Measurements from ENCODE around the gene GAS5. TPM values are rescaled to one million over a fixed set of nuclear protein-coding genes. Genes with fewer than 3 reads are reported as not detected.

GAS5 gene
- total RNA-seq, 1 experiment from 2014 or later: 296 TPM

DNA sequence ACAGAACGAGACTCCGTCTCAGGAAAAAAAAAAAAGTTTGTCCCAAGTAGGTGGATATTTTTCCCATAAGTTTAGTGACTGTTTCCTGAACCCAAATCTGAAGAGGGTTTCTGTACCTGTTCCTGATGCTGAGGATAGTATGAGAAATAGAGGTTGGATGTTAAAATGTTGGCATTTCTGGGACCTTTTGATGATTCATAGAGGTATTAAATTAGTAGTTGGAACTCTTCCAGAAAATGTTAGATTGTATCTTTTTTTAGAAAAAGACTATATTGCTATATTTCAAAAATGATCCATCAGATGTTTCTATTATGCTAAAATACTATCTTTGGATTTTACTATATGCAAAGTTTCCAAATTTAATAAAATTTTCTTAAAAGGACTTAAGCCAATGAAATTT, 40.2 kb downstream of the GAS5 start:
- DNase-seq (ENCODE audit: low read depth): no peak

DNA sequence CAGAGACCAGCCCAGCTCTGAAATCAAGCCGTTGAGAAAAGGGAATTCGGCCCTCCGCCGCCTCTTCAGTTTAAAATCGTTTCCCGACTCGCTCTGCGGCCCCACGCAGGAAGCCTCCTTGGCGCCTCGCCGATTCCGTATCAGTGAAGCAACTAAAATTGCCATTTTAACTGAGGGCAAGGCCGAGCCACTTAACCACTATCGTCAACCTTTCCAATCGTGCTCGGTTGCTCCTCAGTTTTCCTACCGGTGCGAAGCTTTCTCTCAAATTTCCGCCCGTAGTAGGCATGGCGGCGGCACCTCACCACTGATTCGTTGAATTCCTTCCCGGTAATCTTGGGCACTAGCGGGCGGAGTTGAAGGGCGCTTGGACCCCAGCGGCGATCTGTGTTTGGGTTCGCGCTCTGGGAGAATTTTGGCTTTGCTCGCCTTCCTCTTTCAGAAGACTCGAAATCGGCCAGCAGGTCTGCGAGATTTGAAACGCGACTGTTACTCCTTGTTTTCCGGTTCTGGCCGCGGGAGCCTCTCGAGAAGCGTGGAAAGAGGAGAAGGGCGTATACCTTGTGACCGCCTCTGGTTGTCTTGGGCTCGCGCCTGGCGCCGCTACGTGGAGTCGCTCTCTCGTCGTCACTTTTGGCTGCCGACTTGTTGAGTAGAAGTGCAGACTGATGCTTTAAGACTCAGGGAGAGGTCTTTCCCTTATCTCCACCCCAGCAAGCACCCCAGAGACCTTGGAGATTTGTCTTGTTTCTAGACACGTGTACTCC, 43.3 kb downstream of the GAS5 start, which contains the start of the genes CENPL and DARS2:
CENPL (minus strand) TSS at position 569 of the 767 bp plus-strand sequence. CDS start 13,584 bp downstream, outside the sequence.
DARS2 (plus strand) TSS at position 359 of the 767 bp plus-strand sequence. CDS start 557 bp downstream, outside the sequence.
- peak; percentile 96 for DNase-seq (ENCODE audit: low read depth)

DNA sequence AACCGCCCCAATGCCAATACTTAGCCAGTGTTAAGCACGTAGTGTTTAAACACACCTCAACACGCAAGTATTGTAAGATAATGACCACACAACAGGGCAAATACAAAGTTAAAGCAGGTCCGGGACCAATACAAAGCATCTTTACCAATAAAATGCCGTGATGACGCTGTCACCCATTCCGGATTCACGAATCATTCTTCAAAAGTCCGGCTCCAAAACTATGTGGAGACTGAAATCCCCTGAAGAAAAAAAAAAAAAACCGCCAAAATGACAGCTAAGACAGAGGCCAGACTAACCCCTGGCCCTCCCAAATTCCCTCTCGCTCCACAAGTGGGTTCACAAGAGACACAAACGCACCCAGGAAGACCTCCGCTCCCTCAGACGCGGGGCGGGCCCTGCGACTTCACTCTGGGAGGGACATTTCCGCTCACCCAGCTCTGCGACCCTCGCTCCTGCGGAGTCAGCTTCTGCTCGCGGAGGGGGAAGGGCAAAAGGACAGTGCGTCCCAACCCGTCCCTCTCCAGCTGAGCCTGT, 43.9 kb downstream of the GAS5 start:
- no peak for DNase-seq (ENCODE audit: low read depth)

DNA sequence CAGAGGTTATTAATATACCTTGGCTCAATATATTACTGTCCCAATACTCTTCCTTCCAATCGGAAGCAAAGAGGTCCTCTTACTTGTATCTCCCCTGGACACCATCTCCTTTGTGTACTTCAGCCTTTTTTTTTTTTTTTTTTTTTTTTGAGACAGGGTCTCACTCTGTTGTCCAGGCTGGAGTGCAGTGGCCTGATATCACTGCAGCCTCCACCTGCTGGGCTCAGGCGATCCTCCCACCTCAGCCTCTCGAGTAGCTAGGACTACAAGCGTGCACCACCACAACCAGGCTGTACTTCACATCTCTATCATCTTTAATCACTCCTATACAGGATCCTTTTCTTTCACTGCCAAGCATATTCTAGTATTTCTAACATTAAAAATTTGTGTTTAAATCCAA, 46.1 kb downstream of the GAS5 start:
- DNase-seq (ENCODE audit: low read depth): no peak

DNA sequence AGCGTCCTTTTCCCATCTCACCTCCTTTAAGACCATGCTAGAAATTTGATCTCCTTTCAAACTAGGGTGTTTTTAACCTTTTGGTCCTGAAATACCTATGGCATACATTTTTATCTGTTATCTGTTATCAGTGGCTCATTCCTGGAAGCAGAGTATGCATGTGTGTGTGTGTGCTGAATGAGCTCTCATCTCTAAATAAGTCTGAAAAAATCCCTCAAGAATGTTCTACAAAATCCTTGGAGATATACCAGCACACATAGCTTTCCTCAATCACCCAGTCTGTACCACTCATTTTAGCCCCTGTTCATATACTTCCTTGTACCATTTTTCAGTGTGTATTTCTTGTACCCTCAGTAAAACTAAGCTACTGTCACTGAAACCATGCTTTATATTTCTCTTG, 49.3 kb downstream of the GAS5 start:
- no peak for DNase-seq (ENCODE audit: low read depth)

Other genes with a start within 250 kb of the GAS5 start
- not detected in 2 replicates for gene TEX50, start 232.7 kb downstream of the GAS5 start, total RNA-seq (2014; rRNA removed; shearing (Covaris generic))
- gene ANKRD45, start 198.1 kb downstream of the GAS5 start, total RNA-seq (2014; rRNA removed; shearing (Covaris generic)): not detected in 2 replicates
- gene KLHL20, start 153.0 kb downstream of the GAS5 start, total RNA-seq (2014; rRNA removed; shearing (Covaris generic)): 16.3 and 20.2 TPM in 2 replicates
- gene DARS2, start 43.3 kb downstream of the GAS5 start, total RNA-seq (2014; rRNA removed; shearing (Covaris generic)): 34.1 and 39.2 TPM in 2 replicates
- gene CENPL, start 43.1 kb downstream of the GAS5 start, total RNA-seq (2014; rRNA removed; shearing (Covaris generic)): 39.3 and 53.7 TPM in 2 replicates
- 1.6 and 1.7 TPM in 2 replicates for gene ZBTB37, start 391 bp upstream of the GAS5 start, total RNA-seq (2014; rRNA removed; shearing (Covaris generic))
- gene SERPINC1, start 49.3 kb upstream of the GAS5 start, total RNA-seq (2014; rRNA removed; shearing (Covaris generic)): 0.39 and 1.1 TPM in 2 replicates
- gene RC3H1, start 154.4 kb upstream of the GAS5 start, total RNA-seq (2014; rRNA removed; shearing (Covaris generic)): 10.5 and 11.4 TPM in 2 replicates

Measured in RPMI7951 (cell line).